OCI-LY7 (cell line): ENCODE results near the gene AGR3. TPM values are rescaled to one million over a fixed set of nuclear protein-coding genes. Genes with fewer than 3 reads are reported as not detected.
"Not testable (repeated sequence)": the region's sequence is repeated elsewhere in the genome, so short reads cannot be mapped to it uniquely, and the experiment has no call there.

ENCODE experiments used
- BruUV-seq: library from RNA; stranded (reverse); fragments of 400-500 nt; replicated peaks from 2 replicates; lab custom pipeline; 2021; lab: Mats Ljungman, UMichigan
- CTCF ChIA-PET: fragments of 300-600 bp; sonication (Branson Sonifier 250); formaldehyde crosslinking; loops from one replicate; lab custom pipeline; 2022; ENCODE audit warnings: antibody characterized with exemption; ENCODE audit not compliant: unreplicated experiment; lab: Charles Lee
- POLR2A ChIA-PET: fragments of 300-600 bp; sonication (Branson Sonifier 250); formaldehyde crosslinking; loops from one replicate; lab custom pipeline; 2022; ENCODE audit warnings: antibody characterized with exemption; lab: Charles Lee
- DNase-seq: peaks from one replicate; pipeline ENCODE4 v3.0.0-alpha.2; 2015; ENCODE audit warnings: low spot score
- H2AFZ ChIP-seq: fragments of 200-600 bp; sonication (generic), shearing (Covaris generic); 2 replicates; pipeline ENCODE4 v1.6.1; 2014; ENCODE audit warnings: mild to moderate bottlenecking, antibody characterized with exemption, low read length, moderate library complexity
- H3K27ac ChIP-seq: fragments of 200-600 bp; sonication (generic); 2 replicates; pipeline ENCODE4 v1.5.1; 2014; ENCODE audit warnings: mixed run types, low read depth, mild to moderate bottlenecking, moderate library complexity, low read length, inconsistent platforms; ENCODE audit not compliant: poor library complexity, severe bottlenecking
- H3K36me3 ChIP-seq: fragments of 200-600 bp; sonication (generic); 2 replicates; pipeline ENCODE4 v1.6.1; 2014; ENCODE audit warnings: mild to moderate bottlenecking, antibody characterized with exemption, low read length, moderate library complexity, mixed read lengths; ENCODE audit not compliant: insufficient read depth
- H3K4me1 ChIP-seq: fragments of 200-600 bp; sonication (generic); 2 replicates; pipeline ENCODE4 v1.5.1; 2014; ENCODE audit warnings: mild to moderate bottlenecking, low read length; ENCODE audit not compliant: insufficient read depth, poor library complexity, severe bottlenecking
- H3K4me2 ChIP-seq: fragments of 200-600 bp; sonication (generic); 2 replicates; pipeline ENCODE4 v1.6.1; 2014; ENCODE audit warnings: mild to moderate bottlenecking, low read length
- H3K4me3 ChIP-seq: fragments of 200-600 bp; sonication (generic); 2 replicates; pipeline ENCODE4 v1.5.1; 2014; ENCODE audit warnings: mild to moderate bottlenecking, low read depth, low read length; ENCODE audit not compliant: poor library complexity, severe bottlenecking
- H3K79me2 ChIP-seq: fragments of 200-600 bp; sonication (generic); 2 replicates; pipeline ENCODE4 v1.6.1; 2016; ENCODE audit warnings: low read depth, mild to moderate bottlenecking, low read length, moderate library complexity, mixed read lengths; ENCODE audit not compliant: insufficient read depth
- H3K9me2 ChIP-seq: fragments of 200-600 bp; sonication (generic); 2 replicates; pipeline ENCODE4 v1.6.1; 2016; ENCODE audit warnings: mild to moderate bottlenecking, low read length, mixed read lengths; ENCODE audit not compliant: insufficient read depth
- H3K9me3 ChIP-seq: fragments of 200-600 bp; sonication (generic); 2 replicates; pipeline ENCODE4 v1.6.1; 2014; ENCODE audit warnings: mild to moderate bottlenecking, mixed run types, low read length, mixed read lengths
- H4K20me1 ChIP-seq: fragments of 200-600 bp; sonication (generic); 2 replicates; pipeline ENCODE4 v1.6.1; 2014; ENCODE audit warnings: mild to moderate bottlenecking, antibody characterized with exemption, low read length, moderate library complexity, mixed read lengths; ENCODE audit not compliant: insufficient read depth
- EZH2phosphoT487 ChIP-seq: fragments of 200-600 bp; sonication (generic); IDR thresholded peaks from 2 replicates; pipeline ENCODE4 v1.6.1; 2018; ENCODE audit warnings: low read depth, borderline replicate concordance, mild to moderate bottlenecking, mixed run types, antibody characterized with exemption, low read length, moderate library complexity, mixed read lengths
- intact Hi-C: fragments of 100-400 bp; cut with micrococcal nuclease; formaldehyde crosslinking; loops from one replicate; pipeline ENCODE4 v1.10.0; 2022; ENCODE audit not compliant: unreplicated experiment
- total RNA-seq, 2 experiments: library from RNA; depleted of rRNA in 1 of 2; stranded (reverse); fragments of >200 nt in 1 of 2; shearing (Covaris generic) in 1 of 2; gene quantifications; 2 replicates each; pipeline ENCODE4 v1.2.3, GENCODE V29; 2014 to 2022
- TF ChIP-seq, protein P1 (sequence below): fragments of 200-600 bp; sonication (generic); conservative IDR thresholded peaks from 2 replicates; pipeline ENCODE4 v1.5.1; 2014; ENCODE audit warnings: mild to moderate bottlenecking, antibody characterized with exemption, low read length, moderate library complexity, mixed read lengths

The AGR3 gene
- total RNA-seq, 2 experiments from 2014 or later: not detected

- no TSS peak for BruUV-seq
- Histone ChIP-seq H3K9me2 (no peaks in the 10 kb centered on the region), H3K79me2 (no peaks in the 10 kb centered on the region), H3K27ac (no peak overlapping the region), H3K4me2 (no peak overlapping the region), H3K36me3 (no peaks in the 10 kb centered on the region), H3K9me3 (0 out of 2 replicates have a peak, but pooled peaks cover 4% of the 10 kb centered on the region), H3K4me3 (no peak overlapping the region), H4K20me1 (no peaks in the 10 kb centered on the region), H3K4me1 (no peaks in the 10 kb centered on the region), H2AFZ (no peak overlapping the region)
- TF ChIP-seq, protein P1, sequence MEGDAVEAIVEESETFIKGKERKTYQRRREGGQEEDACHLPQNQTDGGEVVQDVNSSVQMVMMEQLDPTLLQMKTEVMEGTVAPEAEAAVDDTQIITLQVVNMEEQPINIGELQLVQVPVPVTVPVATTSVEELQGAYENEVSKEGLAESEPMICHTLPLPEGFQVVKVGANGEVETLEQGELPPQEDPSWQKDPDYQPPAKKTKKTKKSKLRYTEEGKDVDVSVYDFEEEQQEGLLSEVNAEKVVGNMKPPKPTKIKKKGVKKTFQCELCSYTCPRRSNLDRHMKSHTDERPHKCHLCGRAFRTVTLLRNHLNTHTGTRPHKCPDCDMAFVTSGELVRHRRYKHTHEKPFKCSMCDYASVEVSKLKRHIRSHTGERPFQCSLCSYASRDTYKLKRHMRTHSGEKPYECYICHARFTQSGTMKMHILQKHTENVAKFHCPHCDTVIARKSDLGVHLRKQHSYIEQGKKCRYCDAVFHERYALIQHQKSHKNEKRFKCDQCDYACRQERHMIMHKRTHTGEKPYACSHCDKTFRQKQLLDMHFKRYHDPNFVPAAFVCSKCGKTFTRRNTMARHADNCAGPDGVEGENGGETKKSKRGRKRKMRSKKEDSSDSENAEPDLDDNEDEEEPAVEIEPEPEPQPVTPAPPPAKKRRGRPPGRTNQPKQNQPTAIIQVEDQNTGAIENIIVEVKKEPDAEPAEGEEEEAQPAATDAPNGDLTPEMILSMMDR: no peak
- TF ChIP-seq EZH2phosphoT487: no peak
- ChIA-PET POLR2A (interaction anchor here (0.6 to 1.4 kb wide), 3 partner anchors 12 to 14 kb away, joined by 3 read pairs; no protein-coding TSS in a partner anchor), CTCF (interaction anchor here (1.0 kb wide), 1 partner anchor 8 kb away, joined by 3 read pairs; no protein-coding TSS in a partner anchor)
- intact Hi-C loops: no loop called here
- no peak for DNase-seq
These were observed 7.7 kb downstream of the AGR3 start for GRCh38 chr7:16874066-16874465.

GRCh38 chr7:16867328-16867727, 14.5 kb downstream of the AGR3 start:
- no peak overlapping the region for H2AFZ ChIP-seq
- no peaks in the 10 kb centered on the region for H3K79me2 ChIP-seq
- H3K9me3 ChIP-seq: 0 out of 2 replicates have a peak, but pooled peaks cover 4% of the 10 kb centered on the region
- intact Hi-C loops: no loop called here
- H3K27ac ChIP-seq: no peak overlapping the region
- H3K9me2 ChIP-seq: no peaks in the 10 kb centered on the region
- no peak for DNase-seq
- H3K4me3 ChIP-seq: no peak overlapping the region
- no TSS peak for BruUV-seq
- no peak for TF ChIP-seq EZH2phosphoT487
- TF ChIP-seq, protein P1: no peak
- H3K4me1 ChIP-seq: no peaks in the 10 kb centered on the region
- CTCF ChIA-PET: no interaction called here
- H3K4me2 ChIP-seq: no peak overlapping the region
- H4K20me1 ChIP-seq: no peaks in the 10 kb centered on the region
- POLR2A ChIA-PET: no interaction called here
- H3K36me3 ChIP-seq: no peaks in the 10 kb centered on the region

GRCh38 chr7:16853189-16853588, 28.6 kb downstream of the AGR3 start:
- H3K27ac ChIP-seq, H3K79me2 ChIP-seq, intact Hi-C loops, H3K4me3 ChIP-seq, H3K4me2 ChIP-seq, H3K4me1 ChIP-seq, BruUV-seq, DNase-seq, H4K20me1 ChIP-seq, CTCF ChIA-PET, H3K9me2 ChIP-seq, H3K36me3 ChIP-seq, H3K9me3 ChIP-seq, H2AFZ ChIP-seq: not testable (repeated sequence)
- POLR2A ChIA-PET: interaction anchor here (0.6 to 1.1 kb wide), 3 partner anchors 14 to 585 kb away, joined by 3 read pairs; no protein-coding TSS in a partner anchor
